GM19438 (cell line): ENCODE data around the gene ADD3.
"Not testable (repeated sequence)": the region's sequence is repeated elsewhere in the genome, so short reads cannot be mapped to it uniquely, and the experiment has no call there.

Source experiments
- ATAC-seq: cut with Tn5 transposase; IDR thresholded peaks from one replicate; pipeline ENCODE4 v1.9.1; 2021; ENCODE audit warnings: low read depth; ENCODE audit not compliant: unreplicated experiment

ADD3 gene

GRCh38 chr10:110029450-110029849 lies 21.7 kb downstream of the ADD3 start:
- ATAC-seq, result no peak

DNA sequence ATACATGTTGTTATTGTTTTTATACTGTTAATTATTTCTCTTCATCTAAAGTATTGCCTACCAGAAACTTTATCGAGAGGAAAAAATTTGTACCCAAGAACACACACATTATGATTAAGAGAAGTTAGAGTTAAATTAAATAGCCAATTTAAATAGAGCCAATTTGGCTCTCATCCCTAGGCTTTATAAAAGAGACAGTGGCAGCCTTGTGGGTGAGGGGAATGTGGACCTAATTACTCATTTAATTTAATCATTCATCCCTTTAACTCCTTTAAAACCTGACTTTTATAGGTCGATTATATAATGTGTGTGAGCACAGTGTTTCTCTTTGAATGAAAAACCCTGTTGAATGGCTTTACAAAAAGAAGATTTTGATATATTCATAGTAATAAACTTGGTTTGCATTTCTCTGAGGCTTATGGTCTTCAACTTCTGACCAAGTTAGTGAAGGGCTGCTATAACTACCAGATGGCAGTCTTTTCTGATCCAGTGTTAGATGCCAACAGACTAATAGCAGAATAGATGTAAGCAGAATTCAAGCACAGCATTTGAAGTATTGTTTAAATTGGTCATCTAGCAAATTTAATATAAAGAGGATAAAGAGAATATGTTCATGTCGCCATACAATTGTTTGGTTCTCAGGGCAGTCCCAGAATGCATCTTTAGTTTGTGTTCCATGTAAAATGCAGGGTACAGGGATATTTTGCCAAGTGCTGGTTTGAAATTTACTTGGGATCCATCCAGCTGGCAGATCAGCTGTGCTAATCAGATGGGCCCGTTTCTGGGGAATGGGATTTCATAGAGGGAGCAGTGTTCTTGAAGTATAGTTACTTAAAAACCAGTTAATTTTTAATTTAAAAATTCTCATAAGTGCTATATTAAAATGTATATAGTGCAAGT lies 25.3 kb downstream of the ADD3 start:
- no peak for ATAC-seq

DNA sequence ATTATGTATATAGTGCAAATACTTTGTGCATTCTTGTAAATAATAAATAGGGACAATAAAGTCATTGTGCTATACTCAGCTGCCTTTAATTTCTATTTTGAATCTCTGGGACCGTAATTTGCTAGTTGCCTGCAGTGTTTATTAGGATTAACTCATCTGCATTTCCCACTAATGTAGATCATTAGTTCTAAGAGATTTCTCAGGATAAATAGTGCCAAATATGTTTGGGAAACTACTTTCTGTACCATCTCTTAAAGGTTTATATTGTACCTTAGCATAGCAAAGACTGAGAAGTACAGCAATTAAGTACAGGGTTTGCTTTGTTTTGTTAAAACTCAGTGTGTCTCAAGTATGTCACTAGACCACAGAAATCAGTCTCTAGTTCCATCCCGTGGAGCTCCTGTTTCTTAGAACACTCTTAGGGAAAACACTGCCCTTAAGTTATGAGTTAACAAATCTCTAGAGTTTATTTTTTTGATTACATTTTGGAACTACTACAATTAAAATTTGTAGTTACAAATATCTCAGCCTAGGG lies 26.0 kb downstream of the ADD3 start:
- no peak for ATAC-seq

- no peak for ATAC-seq
Observed at GRCh38 chr10:110034596-110034995, 26.8 kb downstream of the ADD3 start.

- ATAC-seq, result no peak
Observed at GRCh38 chr10:110035070-110035921, 27.5 kb downstream of the ADD3 start.

- peak; percentile 82 for ATAC-seq
Observed at GRCh38 chr10:110036640-110037039, 28.9 kb downstream of the ADD3 start.

DNA sequence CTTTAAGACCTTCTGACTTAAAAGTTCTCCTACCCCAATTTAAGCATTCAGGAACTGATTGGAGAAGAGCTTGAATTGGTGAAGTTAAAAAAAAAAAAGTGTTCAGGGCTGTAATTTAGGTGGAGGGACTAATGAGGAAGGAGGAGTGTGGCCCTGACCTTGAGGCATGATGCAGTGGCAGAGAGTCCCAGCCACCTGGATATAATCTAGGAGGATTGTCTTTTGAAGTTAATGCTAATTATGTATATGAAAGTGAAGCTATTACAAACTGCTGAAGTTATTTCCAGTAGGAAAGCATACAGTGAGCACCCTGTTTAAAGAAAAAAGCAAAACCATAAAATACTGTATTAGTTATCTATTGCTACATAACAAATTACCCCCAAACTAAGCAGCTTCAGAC lies 31.5 kb downstream of the ADD3 start:
- no peak for ATAC-seq

DNA sequence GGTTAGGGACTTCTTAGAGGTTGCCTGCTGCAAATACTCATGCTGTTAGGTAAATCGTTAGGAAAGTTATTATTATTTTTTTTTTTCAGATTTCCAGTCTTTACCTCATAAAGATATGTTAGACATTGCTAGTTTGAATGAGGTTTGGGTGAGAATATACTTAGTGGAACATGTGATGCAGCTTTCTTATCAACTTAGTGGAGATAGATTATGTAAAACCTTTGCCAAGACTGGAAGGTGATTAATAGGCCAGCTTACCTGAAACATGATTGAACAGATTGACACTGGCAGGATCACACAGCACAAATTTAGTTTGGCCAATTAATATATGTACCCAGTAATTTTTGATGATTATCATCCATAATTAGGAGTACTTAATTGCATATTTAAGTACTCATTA lies 32.3 kb downstream of the ADD3 start:
- ATAC-seq, result no peak

DNA sequence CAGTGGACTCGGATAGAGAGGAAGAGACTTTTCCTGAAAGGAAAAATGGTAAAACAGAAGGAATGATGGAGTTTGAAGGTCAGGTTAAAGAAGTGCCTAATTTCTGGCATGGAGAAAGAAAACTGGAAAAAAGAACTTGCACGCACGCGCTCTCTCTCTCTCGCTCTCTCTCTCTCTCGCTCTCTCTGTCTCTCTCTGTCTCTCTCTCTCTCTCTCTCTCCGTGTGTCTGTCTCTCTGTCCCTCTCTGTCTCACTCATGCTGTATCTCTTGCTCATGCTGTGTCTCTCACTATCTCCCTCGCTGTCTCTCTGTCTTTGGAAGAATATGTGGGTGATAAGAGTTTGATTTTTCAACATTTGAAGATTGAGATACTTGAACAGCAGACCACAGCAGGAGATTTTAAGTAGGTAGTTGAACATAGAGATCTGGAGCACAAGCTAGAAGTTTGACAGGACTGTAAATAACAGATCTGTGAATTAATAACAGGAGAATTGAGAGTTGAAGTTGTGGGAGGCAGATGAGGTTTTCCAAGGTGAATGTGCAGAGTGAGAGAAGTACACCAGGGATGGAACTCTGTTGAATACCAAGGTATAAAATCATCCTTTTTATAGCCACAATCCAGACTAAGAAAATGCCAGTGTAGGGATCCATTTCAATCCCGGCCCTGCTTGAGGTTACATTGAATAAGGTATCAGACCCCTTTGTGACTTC lies 33.1 kb downstream of the ADD3 start:
- no peak for ATAC-seq

- no peak for ATAC-seq
Observed at GRCh38 chr10:110041479-110041829, 33.7 kb downstream of the ADD3 start.

GRCh38 chr10:110042181-110042580 lies 34.4 kb downstream of the ADD3 start:
- no peak for ATAC-seq

GRCh38 chr10:110042891-110043290 lies 35.1 kb downstream of the ADD3 start:
- no peak for ATAC-seq

GRCh38 chr10:110044681-110045080 lies 36.9 kb downstream of the ADD3 start:
- ATAC-seq, result no peak

- no peak for ATAC-seq
Observed at GRCh38 chr10:110045772-110046171, 38.0 kb downstream of the ADD3 start.

GRCh38 chr10:110048145-110048544 lies 40.4 kb downstream of the ADD3 start:
- ATAC-seq, result not testable (repeated sequence)

DNA sequence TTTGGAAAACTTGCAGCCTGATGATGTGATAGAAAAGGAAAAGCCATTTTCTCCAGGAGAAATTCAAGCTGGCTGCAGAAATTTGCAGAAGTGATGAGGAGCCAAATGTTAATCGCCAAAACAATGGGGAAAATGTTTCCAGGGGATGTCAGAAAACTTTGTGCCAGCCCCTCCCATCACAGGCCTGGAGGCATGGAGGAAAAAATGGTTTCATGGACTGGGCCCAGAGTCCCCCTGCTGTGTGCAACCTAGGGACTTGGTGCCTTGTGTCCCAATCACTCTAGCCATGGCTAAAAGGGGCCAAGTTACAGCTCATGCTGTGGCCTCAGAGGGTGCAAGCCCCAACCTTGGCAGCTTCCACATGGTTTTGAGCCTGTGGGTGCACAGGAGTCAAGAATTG lies 41.0 kb downstream of the ADD3 start:
- no peak for ATAC-seq

DNA sequence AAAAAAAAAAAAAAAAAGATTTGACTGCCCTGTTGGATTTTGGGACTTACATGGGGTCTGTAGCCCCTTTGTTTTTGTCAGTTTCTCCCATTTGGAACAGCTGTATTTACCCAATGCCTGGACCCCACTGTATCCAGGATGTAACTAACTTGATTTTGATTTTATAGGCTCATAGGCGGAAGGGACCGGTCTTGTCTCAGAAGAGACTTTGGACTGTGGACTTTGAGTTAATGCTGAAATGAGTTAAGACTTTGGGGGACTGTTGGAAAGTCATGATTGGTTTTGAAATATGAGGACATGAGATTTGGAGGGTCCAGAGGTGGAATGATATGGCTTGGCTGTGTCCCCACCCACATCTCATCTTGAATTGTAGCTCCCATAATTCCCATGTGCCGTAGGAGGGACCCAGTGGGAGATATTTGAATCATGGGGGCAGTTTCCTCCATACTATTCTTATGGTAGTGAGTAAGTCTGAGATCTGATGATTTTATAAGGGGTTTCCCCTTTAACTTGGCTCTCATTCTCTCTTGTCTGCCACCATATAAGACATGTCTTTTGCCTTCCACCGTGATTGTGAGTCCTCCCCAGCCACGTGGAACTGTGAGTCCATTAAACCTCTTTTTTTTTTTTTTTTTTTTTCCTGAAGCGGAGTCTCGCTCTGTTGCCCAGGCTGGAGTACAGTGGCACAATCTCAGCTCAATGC lies 42.3 kb downstream of the ADD3 start:
- ATAC-seq, result not testable (repeated sequence)

GRCh38 chr10:110051487-110051886 lies 43.7 kb downstream of the ADD3 start:
- ATAC-seq, result no peak

GRCh38 chr10:110052916-110053315 lies 45.1 kb downstream of the ADD3 start:
- ATAC-seq, result no peak

GRCh38 chr10:110056822-110057221 lies 49.0 kb downstream of the ADD3 start:
- no peak for ATAC-seq
